D341Med (cell line): ENCODE data around the gene PPBP.
"Not testable (repeated sequence)": the region's sequence is repeated elsewhere in the genome, so short reads cannot be mapped to it uniquely, and the experiment has no call there.

Experiments
- DNase-seq: peaks from one replicate; pipeline ENCODE4 v3.0.0; 2012; ENCODE audit warnings: low spot score

The PPBP gene

GRCh38 chr4:73992050-73992449 is 4.1 kb upstream of the PPBP start:
- no peak for DNase-seq

GRCh38 chr4:73991742-73992000 is 3.7 kb upstream of the PPBP start:
- no peak for DNase-seq

- no peak for DNase-seq
These were observed 3.2 kb upstream of the PPBP start for GRCh38 chr4:73990988-73991741.

- DNase-seq, result no peak
These were observed 1.9 kb upstream of the PPBP start for GRCh38 chr4:73989928-73990327.

GRCh38 chr4:73989031-73989430 is 1.0 kb upstream of the PPBP start:
- no peak for DNase-seq

- DNase-seq, result no peak
These were observed 2.5 kb downstream of the PPBP start for GRCh38 chr4:73985528-73985852.

- DNase-seq, result no peak
These were observed 3.1 kb downstream of the PPBP start for GRCh38 chr4:73984736-73985527.

- DNase-seq, result not testable (repeated sequence)
These were observed 6.8 kb downstream of the PPBP start for GRCh38 chr4:73981175-73981574.

GRCh38 chr4:73979407-73979957 is 8.5 kb downstream of the PPBP start:
- DNase-seq, result no peak

GRCh38 chr4:73978886-73979285 is 9.1 kb downstream of the PPBP start:
- no peak for DNase-seq

- DNase-seq, result no peak
These were observed 11.3 kb downstream of the PPBP start for GRCh38 chr4:73976716-73977115.

GRCh38 chr4:73976217-73976616 is 11.8 kb downstream of the PPBP start:
- no peak for DNase-seq

- no peak for DNase-seq
These were observed 13.6 kb downstream of the PPBP start for GRCh38 chr4:73974352-73974751.

GRCh38 chr4:73970945-73971344 is 17.0 kb downstream of the PPBP start:
- no peak for DNase-seq

GRCh38 chr4:73970011-73970410 is 18.0 kb downstream of the PPBP start:
- no peak for DNase-seq

GRCh38 chr4:73967866-73968265 is 20.1 kb downstream of the PPBP start:
- no peak for DNase-seq

GRCh38 chr4:73964862-73965611 is 23.0 kb downstream of the PPBP start:
- peak; percentile 71 for DNase-seq

- no peak for DNase-seq
These were observed 25.3 kb downstream of the PPBP start for GRCh38 chr4:73962724-73963123.

GRCh38 chr4:73959041-73959440 is 28.9 kb downstream of the PPBP start:
- DNase-seq, result not testable (repeated sequence)

GRCh38 chr4:73952352-73952751 is 35.6 kb downstream of the PPBP start:
- DNase-seq, result no peak

GRCh38 chr4:73950376-73950920 is 37.5 kb downstream of the PPBP start:
- DNase-seq, result not testable (repeated sequence)

GRCh38 chr4:73948990-73949706 is 38.8 kb downstream of the PPBP start:
- DNase-seq, result no peak
